Melanocyte of skin (primary cell): Measurements from ENCODE around the gene WIPF2. TPM values are rescaled to one million over a fixed set of nuclear protein-coding genes. Genes with fewer than 3 reads are reported as not detected.

Source experiments
- small RNA-seq, 2 donors: library from RNA; depleted of rRNA; stranded (forward); fragments of <200 nt; gene quantifications; one replicate each; pipeline ENCODE3, GENCODE V24; 2012
- total RNA-seq, 2 donors: library from RNA; depleted of rRNA; stranded (reverse); fragments of >200 nt; gene quantifications; 2 replicates each; pipeline ENCODE4 v1.2.3, GENCODE V29; 2012

WIPF2 gene
- total RNA-seq = 1 to 10 TPM; 4.5 to 6.7 TPM

GRCh38 chr17:40218740-40219593, at the start of gene WIPF2:
WIPF2 (plus strand) TSS chr17:40219304; CDS start chr17:40256460, 37,156 bp downstream.

GRCh38 chr17:40177275-40177874, 41.7 kb upstream of the WIPF2 start, which contains the start of gene RAPGEFL1:
RAPGEFL1 (plus strand) TSS chr17:40177470; CDS start chr17:40177862, 392 bp downstream.

GRCh38 chr17:40287494-40288369, 68.6 kb downstream of the WIPF2 start, which contains the start of gene CDC6:
CDC6 (plus strand) TSS chr17:40287879; CDS start chr17:40289421, 1,542 bp downstream.

GRCh38 chr17:40309031-40309948, 90.2 kb downstream of the WIPF2 start, which contains the start of gene RARA:
RARA (plus strand) TSS chr17:40309180; CDS start chr17:40331219, 22,039 bp downstream.

Small RNA genes lying within 50 kb of the gene (small RNA-seq; reads per million reads assigned to genes)
- gene MIR6867 = 0 reads per million in 2 donors

Other genes starting within 250 kb of the WIPF2 start
- gene PSMD3, start 238.5 kb upstream of the WIPF2 start, total RNA-seq = 100 to 1,000 TPM; 112 to 167 TPM
- gene CSF3, start 203.9 kb upstream of the WIPF2 start, total RNA-seq = 1 to 10 TPM in 1 of 2 donors, not detected in 1; 1.0 TPM
- gene MED24, start 164.9 kb upstream of the WIPF2 start, total RNA-seq = 10 to 100 TPM; 75.7 to 79.3 TPM
- gene THRA, start 156.3 kb upstream of the WIPF2 start, total RNA-seq = 10 to 100 TPM; 24.1 to 27.0 TPM
- 1 to 10 TPM; 2.4 to 3.3 TPM for gene NR1D1, start 118.7 kb upstream of the WIPF2 start, total RNA-seq
- 10 to 100 TPM; 41.6 to 48.3 TPM for gene MSL1, start 97.3 kb upstream of the WIPF2 start, total RNA-seq
- 10 to 100 TPM; 34.4 to 34.6 TPM for gene CASC3, start 78.8 kb upstream of the WIPF2 start, total RNA-seq
- 1 to 10 TPM; 2.8 to 3.3 TPM for gene RAPGEFL1, start 41.8 kb upstream of the WIPF2 start, total RNA-seq
- gene CDC6, start 68.6 kb downstream of the WIPF2 start, total RNA-seq = 10 to 100 TPM; 17.6 to 59.9 TPM
- gene RARA, start 89.9 kb downstream of the WIPF2 start, total RNA-seq = 10 to 100 TPM; 16.2 to 17.3 TPM
- gene GJD3, start 145.4 kb downstream of the WIPF2 start, total RNA-seq = not detected
- 100 to 1,000 TPM in 1 of 2 donors, 10 to 100 TPM in 1; 43.0 to 102 TPM for gene TOP2A, start 198.6 kb downstream of the WIPF2 start, total RNA-seq
- 10 to 100 TPM; 10.7 to 20.6 TPM for gene IGFBP4, start 224.1 kb downstream of the WIPF2 start, total RNA-seq